BJ (cell line): ENCODE results near the gene GNAI2. TPM values are rescaled to one million over a fixed set of nuclear protein-coding genes. Genes with fewer than 3 reads are reported as not detected.
"Not testable (repeated sequence)": the region's sequence is repeated elsewhere in the genome, so short reads cannot be mapped to it uniquely, and the experiment has no call there.

Experiments used
- CTCF ChIA-PET: fragments of 350-600 bp; formaldehyde crosslinking; extraction: SDS; loops from one replicate; lab custom pipeline; 2021; ENCODE audit warnings: antibody characterized with exemption, inconsistent platforms; lab: Yijun Ruan, JAX
- POLR2A ChIA-PET: fragments of 300-600 bp; sonication (Branson Sonifier 250); formaldehyde crosslinking; extraction: SDS; loops from one replicate; lab custom pipeline; 2021; ENCODE audit warnings: antibody characterized with exemption; lab: Charles Lee
- DNase-seq: peaks from one replicate; pipeline ENCODE4 v3.0.0-alpha.2; 2011; ENCODE audit warnings: low read depth
- H3K27me3 ChIP-seq: 2 replicates; pipeline ENCODE4 v1.6.0; 2011; ENCODE audit warnings: low read length; ENCODE audit not compliant: control insufficient read depth, insufficient read depth
- H3K36me3 ChIP-seq: 2 replicates; pipeline ENCODE4 v1.5.1; 2011; ENCODE audit warnings: low read length; ENCODE audit not compliant: control insufficient read depth, insufficient read depth
- H3K4me3 ChIP-seq: 2 replicates; pipeline ENCODE4 v1.5.1; 2011; ENCODE audit warnings: low read depth, mild to moderate bottlenecking, control low read depth, low read length
- CTCF ChIP-seq: IDR thresholded peaks from 2 replicates; pipeline ENCODE4 v1.5.1; 2011; ENCODE audit warnings: low read depth, mild to moderate bottlenecking, control low read depth, inconsistent platforms, low read length, moderate library complexity; ENCODE audit not compliant: insufficient read depth
- polyA plus RNA-seq: library from polyadenylated mRNA; depleted of rRNA; stranded (reverse); fragments of >200 nt; gene quantifications from 2 replicates; pipeline ENCODE4 v1.2.3, GENCODE V29; 2011

Gene GNAI2
- polyA plus RNA-seq, 1 experiment, result 887 TPM

- ChIA-PET CTCF (interaction anchor here (0.6 to 6.0 kb wide), 11 partner anchors 10 to 148 kb away, joined by 3 to 58 read pairs (median 6); partner anchors contain the start of genes GNAI2, GNAT1 and TUSC2), POLR2A (no interaction called here)
- DNase-seq, result no peak
Observed at GRCh38 chr3:50270422-50271224, 34.6 kb downstream of the GNAI2 start.

GRCh38 chr3:50271314-50271936, 35.4 kb downstream of the GNAI2 start:
- ChIA-PET CTCF (interaction anchor here (1.0 to 6.0 kb wide), 7 partner anchors 10 to 149 kb away, joined by 3 to 58 read pairs (median 6); partner anchors contain the start of genes GNAT1 and IFRD2), POLR2A (no interaction called here)
- DNase-seq, result no peak
- Histone ChIP-seq H3K4me3 (no peak overlapping the region), H3K27me3 (no peaks in the 10 kb centered on the region), H3K36me3 (peaks cover 23% of the 10 kb centered on the region)
- no peak for TF ChIP-seq CTCF

More at GRCh38 chr3:50270422-50271224, 34.6 kb downstream of the GNAI2 start:
- no peaks in the 10 kb centered on the region for H3K27me3 ChIP-seq
- H3K36me3 ChIP-seq, result peaks cover 19% of the 10 kb centered on the region
- no peak for TF ChIP-seq CTCF
- H3K4me3 ChIP-seq, result peak overlapping the region; percentile 50

- not testable (repeated sequence) for H3K27me3 ChIP-seq, H3K4me3 ChIP-seq, DNase-seq
- CTCF ChIA-PET, result interaction anchor here (0.7 to 6.0 kb wide), 8 partner anchors 8 to 80 kb away, joined by 3 to 58 read pairs (median 4); partner anchors contain the start of genes GNAT1 and IFRD2
- POLR2A ChIA-PET, result interaction anchor here (0.6 kb wide), 1 partner anchor 46 kb away, joined by 12 read pairs; no protein-coding TSS in a partner anchor
- peaks cover 27% of the 10 kb centered on the region for H3K36me3 ChIP-seq
Observed at GRCh38 chr3:50272538-50272910, 36.5 kb downstream of the GNAI2 start.

- POLR2A ChIA-PET, result interaction anchor here (0.6 kb wide), 2 partner anchors 38 to 46 kb away, joined by 4 to 12 read pairs; no protein-coding TSS in a partner anchor
- peak; percentile 97 for TF ChIP-seq CTCF
- Histone ChIP-seq H3K4me3 (no peak overlapping the region), H3K27me3 (no peaks in the 10 kb centered on the region), H3K36me3 (peaks cover 29% of the 10 kb centered on the region)
- no peak for DNase-seq
- CTCF ChIA-PET, result interaction anchor here (0.6 to 6.0 kb wide), 11 partner anchors 12 to 80 kb away, joined by 3 to 58 read pairs (median 3); partner anchors contain the start of genes GNAT1 and IFRD2
Observed at GRCh38 chr3:50272911-50273688, 37.1 kb downstream of the GNAI2 start.

- TF ChIP-seq CTCF, result no peak
- ChIA-PET POLR2A (interaction anchor here (0.6 kb wide), 1 partner anchor 38 kb away, joined by 4 read pairs; no protein-coding TSS in a partner anchor), CTCF (interaction anchor here (0.6 to 6.0 kb wide), 9 partner anchors 13 to 81 kb away, joined by 3 to 58 read pairs (median 3); partner anchors contain the start of genes GNAT1 and IFRD2)
- no peaks in the 10 kb centered on the region for H3K27me3 ChIP-seq
- peaks cover 30% of the 10 kb centered on the region for H3K36me3 ChIP-seq
- no peak for DNase-seq
- no peak overlapping the region for H3K4me3 ChIP-seq
Observed at GRCh38 chr3:50273689-50274065, 37.7 kb downstream of the GNAI2 start.
